WTC11 (cell line): ENCODE results near the gene VAMP4. TPM values are rescaled to one million over a fixed set of nuclear protein-coding genes. Genes with fewer than 3 reads are reported as not detected.

Experiments
- ATAC-seq: fragments of 200-7000 bp; cut with Tn5 transposase; 2 replicates; pipeline ENCODE4 v1.10.0; 2021; ENCODE audit warnings: mild to moderate bottlenecking, moderate library complexity
- CTCF ChIA-PET: fragments of 300-600 bp; sonication (Branson Sonifier 250); formaldehyde crosslinking; loops from one replicate; lab custom pipeline; 2021; ENCODE audit warnings: antibody characterized with exemption; lab: Charles Lee
- POLR2A ChIA-PET: fragments of 350-600 bp; sonication (Branson Sonifier 250); formaldehyde crosslinking; loops from one replicate; lab custom pipeline; 2021; ENCODE audit warnings: antibody characterized with exemption; lab: Charles Lee
- DNase-seq: peaks from one replicate; pipeline ENCODE4 v3.0.0; 2021; ENCODE audit warnings: low spot score
- H3K27ac Mint-ChIP-seq: 2 replicates; pipeline ENCODE4 v1.8.0; 2021; ENCODE audit warnings: mixed read lengths
- H3K27me3 Mint-ChIP-seq: 2 replicates; pipeline ENCODE4 v1.8.0; 2021; ENCODE audit warnings: low read depth, mild to moderate bottlenecking, moderate library complexity, mixed read lengths
- H3K36me3 Mint-ChIP-seq: 2 replicates; pipeline ENCODE4 v1.8.0; 2021; ENCODE audit warnings: mixed read lengths
- H3K4me1 Mint-ChIP-seq: 2 replicates; pipeline ENCODE4 v1.8.0; 2022; ENCODE audit warnings: mixed read lengths
- H3K4me3 Mint-ChIP-seq: 2 replicates; pipeline ENCODE4 v1.8.0; 2021; ENCODE audit warnings: mild to moderate bottlenecking, moderate library complexity, mixed read lengths
- H3K9me3 Mint-ChIP-seq: 2 replicates; pipeline ENCODE4 v1.8.0; 2021; ENCODE audit warnings: mixed read lengths
- ARID4B ChIP-seq: sonication (generic); formaldehyde crosslinking; IDR thresholded peaks from 2 replicates; pipeline ENCODE4 v1.8.0; 2023; ENCODE audit warnings: missing genetic modification reagents, mild to moderate bottlenecking, borderline replicate concordance
- ATF3 ChIP-seq: sonication (generic); formaldehyde crosslinking; conservative IDR thresholded peaks from 2 replicates; pipeline ENCODE4 v1.8.1; 2022; ENCODE audit warnings: mild to moderate bottlenecking, missing genetic modification reagents
- ESRRA ChIP-seq: sonication (generic); formaldehyde crosslinking; IDR thresholded peaks from 2 replicates; pipeline ENCODE4 v1.8.1; 2022; ENCODE audit warnings: mild to moderate bottlenecking, missing genetic modification reagents, borderline replicate concordance
- ETV6 ChIP-seq: sonication (generic); formaldehyde crosslinking; IDR thresholded peaks from 2 replicates; pipeline ENCODE4 v1.8.1; 2022; ENCODE audit warnings: mild to moderate bottlenecking, missing genetic modification reagents
- FOXK1 ChIP-seq: sonication (generic); formaldehyde crosslinking; IDR thresholded peaks from 2 replicates; pipeline ENCODE4 v1.8.0; 2022; ENCODE audit warnings: mild to moderate bottlenecking, moderate library complexity, missing genetic modification reagents
- FOXP1 ChIP-seq: sonication (generic); formaldehyde crosslinking; IDR thresholded peaks from 2 replicates; pipeline ENCODE4 v1.8.0; 2022; ENCODE audit warnings: missing genetic modification reagents, mild to moderate bottlenecking, moderate library complexity, borderline replicate concordance
- GRHL2 ChIP-seq: fragments of 250-450 bp; sonication (Bioruptor Pico); IDR thresholded peaks from 2 replicates; pipeline ENCODE4 v1.8.0; 2022; ENCODE audit warnings: mild to moderate bottlenecking, moderate library complexity; ENCODE audit not compliant: insufficient replicate concordance, severe bottlenecking
- IRF2 ChIP-seq: sonication (generic); formaldehyde crosslinking; IDR thresholded peaks from 2 replicates; pipeline ENCODE4 v1.8.0; 2022; ENCODE audit warnings: low read depth, missing genetic modification reagents, borderline replicate concordance
- JAZF1 ChIP-seq: fragments of 250-450 bp; sonication (Bioruptor Pico); IDR thresholded peaks from 2 replicates; pipeline ENCODE4 v1.9.0; 2021; ENCODE audit warnings: moderate library complexity, mild to moderate bottlenecking, inconsistent platforms
- KAT7 ChIP-seq: sonication (generic); formaldehyde crosslinking; IDR thresholded peaks from 2 replicates; pipeline ENCODE4 v1.8.1; 2023; ENCODE audit warnings: missing genetic modification reagents, mild to moderate bottlenecking, borderline replicate concordance
- MAX ChIP-seq: sonication (generic); formaldehyde crosslinking; IDR thresholded peaks from 2 replicates; pipeline ENCODE4 v1.8.0; 2022; ENCODE audit warnings: mild to moderate bottlenecking, missing genetic modification reagents
- MLX ChIP-seq: sonication (generic); formaldehyde crosslinking; IDR thresholded peaks from 2 replicates; pipeline ENCODE4 v1.8.1; 2023; ENCODE audit warnings: mild to moderate bottlenecking, missing genetic modification reagents, moderate library complexity
- MYBL2 ChIP-seq: sonication (generic); formaldehyde crosslinking; IDR thresholded peaks from 2 replicates; pipeline ENCODE4 v1.8.1; 2023; ENCODE audit warnings: mild to moderate bottlenecking, moderate library complexity, missing genetic modification reagents
- NFE2L1 ChIP-seq: sonication (generic); formaldehyde crosslinking; IDR thresholded peaks from 2 replicates; pipeline ENCODE4 v1.8.1; 2023; ENCODE audit warnings: missing genetic modification reagents
- NR1H2 ChIP-seq: sonication (generic); formaldehyde crosslinking; IDR thresholded peaks from 2 replicates; pipeline ENCODE4 v1.9.0; 2021; ENCODE audit warnings: mild to moderate bottlenecking, moderate library complexity, missing genetic modification reagents
- NR3C1 ChIP-seq: sonication (generic); formaldehyde crosslinking; conservative IDR thresholded peaks from 2 replicates; pipeline ENCODE4 v1.8.1; 2023; ENCODE audit warnings: low read depth, mild to moderate bottlenecking, missing genetic modification reagents
- OVOL2 ChIP-seq: fragments of 250-450 bp; sonication (Bioruptor Pico); IDR thresholded peaks from 2 replicates; pipeline ENCODE4 v1.9.0; 2021; ENCODE audit warnings: mild to moderate bottlenecking, borderline replicate concordance
- RORB ChIP-seq: fragments of 250-450 bp; sonication (Bioruptor Pico); IDR thresholded peaks from 2 replicates; pipeline ENCODE4 v1.9.0; 2021; ENCODE audit warnings: mild to moderate bottlenecking
- SP1 ChIP-seq: sonication (generic); formaldehyde crosslinking; conservative IDR thresholded peaks from 2 replicates; pipeline ENCODE4 v1.8.1; 2022; ENCODE audit warnings: missing genetic modification reagents
- ZNF138 ChIP-seq: sonication (generic); formaldehyde crosslinking; conservative IDR thresholded peaks from 2 replicates; pipeline ENCODE4 v1.8.1; 2022; ENCODE audit warnings: mild to moderate bottlenecking, moderate library complexity, missing genetic modification reagents
- ZNF425 ChIP-seq: fragments of 250-450 bp; sonication (Bioruptor Pico); conservative IDR thresholded peaks from 2 replicates; pipeline ENCODE4 v1.9.0; 2021; ENCODE audit warnings: mild to moderate bottlenecking
- ZNF671 ChIP-seq: fragments of 250-450 bp; sonication (Bioruptor Pico); IDR thresholded peaks from 2 replicates; pipeline ENCODE4 v1.8.0; 2021; ENCODE audit warnings: mild to moderate bottlenecking
- ZSCAN18 ChIP-seq: fragments of 250-450 bp; sonication (Bioruptor Pico); IDR thresholded peaks from 2 replicates; pipeline ENCODE4 v2.1.2; 2022; ENCODE audit warnings: mild to moderate bottlenecking, moderate library complexity
- total RNA-seq: library from RNA; stranded (reverse); gene quantifications from 3 replicates; pipeline ENCODE4 v1.2.3, GENCODE V29; 2021

The VAMP4 gene
- total RNA-seq, 1 experiment from 2014 or later: 11.4 TPM

GRCh38 chr1:171738911-171739310, 3.0 kb downstream of the VAMP4 start:
- Mint-ChIP-seq H3K4me3 (no peak overlapping the region), H3K27ac (no peak overlapping the region), H3K9me3 (no peaks in the 10 kb centered on the region), H3K4me1 (peaks cover 36% of the 10 kb centered on the region), H3K27me3 (no peaks in the 10 kb centered on the region), H3K36me3 (peaks cover 16% of the 10 kb centered on the region)
- POLR2A ChIA-PET: no interaction called here
- DNase-seq (no peak), ATAC-seq (no peak)
- CTCF ChIA-PET: interaction anchor here (1.2 to 1.3 kb wide), 2 partner anchors 23 to 94 kb away, joined by 3 to 4 read pairs; no protein-coding TSS in a partner anchor
- TF ChIP-seq NFE2L1 (CRISPR knock-in tag) (no peak), ESRRA (no peak), IRF2 (CRISPR knock-in tag) (no peak), ZSCAN18 (CRISPR knock-in tag) (no peak)

- no peak for ATAC-seq
- no peak overlapping the region for H3K4me3 Mint-ChIP-seq
- no peaks in the 10 kb centered on the region for H3K9me3 Mint-ChIP-seq
- CTCF ChIA-PET: no interaction called here
- H3K27ac Mint-ChIP-seq: no peak overlapping the region
- TF ChIP-seq FOXP1 (no peak), ARID4B (no peak), ATF3 (CRISPR knock-in tag) (no peak), FOXK1 (CRISPR knock-in tag) (no peak), MAX (CRISPR knock-in tag) (no peak), RORB (CRISPR knock-in tag) (no peak), OVOL2 (no peak), MLX (CRISPR knock-in tag) (no peak), ETV6 (CRISPR knock-in tag) (no peak), JAZF1 (CRISPR knock-in tag) (no peak), SP1 (no peak), ZNF671 (CRISPR knock-in tag) (no peak), NR3C1 (no peak), ZNF138 (CRISPR knock-in tag) (no peak), NR1H2 (no peak), MYBL2 (CRISPR knock-in tag) (no peak), ZNF425 (CRISPR knock-in tag) (no peak), KAT7 (CRISPR knock-in tag) (no peak), GRHL2 (CRISPR knock-in tag) (no peak), NFE2L1 (CRISPR knock-in tag) (no peak)
- no peaks in the 10 kb centered on the region for H3K27me3 Mint-ChIP-seq
- peaks cover 23% of the 10 kb centered on the region for H3K4me1 Mint-ChIP-seq
- POLR2A ChIA-PET: no interaction called here
- no peak for DNase-seq
- peaks cover 16% of the 10 kb centered on the region for H3K36me3 Mint-ChIP-seq
These were observed 5.7 kb downstream of the VAMP4 start for GRCh38 chr1:171736196-171736595.
